Omental fat pad (tissue), 4 donors: ENCODE results near the gene YIF1A. TPM values are rescaled to one million over a fixed set of nuclear protein-coding genes. Genes with fewer than 3 reads are reported as not detected.
"Not testable (repeated sequence)": the region's sequence is repeated elsewhere in the genome, so short reads cannot be mapped to it uniquely, and the experiment has no call there.

Experiments used
- ATAC-seq: fragments of 150-250 bp; one replicate; pipeline ENCODE4 v1.9.1; 2016; ENCODE audit warnings: mild to moderate bottlenecking, moderate library complexity; ENCODE audit not compliant: low FRiP score
- DNase-seq: peaks from one replicate; pipeline ENCODE4 v3.0.0-alpha.2; 2019; ENCODE audit warnings: low spot score
- CTCF ChIP-seq, 3 donors: fragments of 450-650 bp; IDR thresholded peaks; one replicate each; pipeline ENCODE4 v1.5.1; 2016 to 2017; ENCODE audit warnings: antibody characterized with exemption in 3 of 3, mild to moderate bottlenecking in 3 of 3, moderate library complexity in 2 of 3
- total RNA-seq, 4 donors: library from RNA; depleted of rRNA; stranded (reverse); fragments of >200 nt; gene quantifications; one replicate each; pipeline ENCODE4 v1.1.0, GENCODE V29; 2016

The YIF1A gene
- total RNA-seq, 4 donors from 2014 or later: 57.1 to 116 (median 63.4) TPM

DNA sequence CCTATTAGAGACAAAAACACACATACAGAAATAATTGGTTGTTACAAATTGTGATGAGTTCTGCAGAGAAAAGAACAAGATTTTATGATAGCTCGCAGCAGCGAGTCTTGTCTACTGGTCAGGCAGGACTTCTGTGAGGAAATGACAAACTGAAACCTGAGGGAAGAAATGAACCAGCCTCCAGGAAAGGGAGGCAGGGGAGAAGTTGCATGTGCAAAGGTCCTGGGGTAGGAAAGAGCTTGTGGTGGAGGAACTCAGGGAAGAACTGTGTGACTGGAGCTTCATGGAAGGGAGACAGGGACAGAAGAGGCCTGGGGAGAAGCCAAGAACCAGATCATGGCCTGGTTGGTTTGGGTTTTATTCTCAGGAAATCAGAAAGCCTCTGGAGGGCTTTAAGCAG is 29.7 kb downstream of the YIF1A start:
- DNase-seq: no peak
- ATAC-seq: no peak
- TF ChIP-seq CTCF (IDR thresholded peaks at IDR 0.05): no peak

- DNase-seq (no peak), ATAC-seq (peak; percentile 2)
- TF ChIP-seq CTCF (IDR thresholded peaks at IDR 0.05): no peak
Measured at GRCh38 chr11:66258473-66258893, 30.5 kb downstream of the YIF1A start.

- DNase-seq, ATAC-seq: not testable (repeated sequence)
Measured at GRCh38 chr11:66253081-66253480, 35.9 kb downstream of the YIF1A start.

- DNase-seq (no peak), ATAC-seq (no peak)
- no peak for TF ChIP-seq CTCF (IDR thresholded peaks at IDR 0.05)
Measured at GRCh38 chr11:66251809-66252208, 37.1 kb downstream of the YIF1A start.

GRCh38 chr11:66248903-66249302 is 40.0 kb downstream of the YIF1A start:
- no peak for DNase-seq
- no peak for TF ChIP-seq CTCF (IDR thresholded peaks at IDR 0.05)
- no peak for ATAC-seq

DNA sequence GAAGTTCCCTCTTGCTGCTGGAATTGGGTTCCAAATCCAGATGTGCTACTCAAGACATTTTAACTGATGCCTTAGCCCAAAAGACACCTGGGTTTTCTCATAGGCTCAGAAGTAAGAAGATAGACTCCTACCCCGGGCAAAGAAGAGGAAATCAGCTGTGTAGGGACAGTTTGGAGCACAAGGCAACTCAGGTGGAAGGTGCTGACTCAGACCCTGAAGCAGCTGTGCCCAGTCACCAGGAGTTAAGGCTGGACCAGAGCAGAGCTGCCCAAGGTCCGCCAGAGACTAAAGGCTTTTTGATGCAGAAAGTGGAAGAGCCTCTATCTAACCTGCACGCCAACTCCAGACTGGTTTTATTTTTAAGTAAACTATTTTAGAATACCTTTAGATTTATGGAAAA is 41.1 kb downstream of the YIF1A start:
- no peak for TF ChIP-seq CTCF (IDR thresholded peaks at IDR 0.05)
- DNase-seq (no peak), ATAC-seq (no peak)

- no peak for TF ChIP-seq CTCF (IDR thresholded peaks at IDR 0.05)
- DNase-seq (no peak), ATAC-seq (no peak)
Measured at GRCh38 chr11:66247295-66247694, 41.6 kb downstream of the YIF1A start.
